Ureter (tissue), 1 donor: ENCODE results near the gene TANC1. TPM values are rescaled to one million over a fixed set of nuclear protein-coding genes. Genes with fewer than 3 reads are reported as not detected.

ENCODE experiments used
- DNase-seq: peaks from one replicate; pipeline ENCODE4 v3.0.0-alpha.2; 2020; ENCODE audit warnings: low spot score
- total RNA-seq: library from RNA; stranded (reverse); gene quantifications from one replicate; pipeline ENCODE4 v1.2.4, GENCODE V29; 2023
- donor health status: DM: yes; HTN: yes; CAD: no.

Gene TANC1
- total RNA-seq, 1 donor from 2014 or later = 62.9 TPM

DNA sequence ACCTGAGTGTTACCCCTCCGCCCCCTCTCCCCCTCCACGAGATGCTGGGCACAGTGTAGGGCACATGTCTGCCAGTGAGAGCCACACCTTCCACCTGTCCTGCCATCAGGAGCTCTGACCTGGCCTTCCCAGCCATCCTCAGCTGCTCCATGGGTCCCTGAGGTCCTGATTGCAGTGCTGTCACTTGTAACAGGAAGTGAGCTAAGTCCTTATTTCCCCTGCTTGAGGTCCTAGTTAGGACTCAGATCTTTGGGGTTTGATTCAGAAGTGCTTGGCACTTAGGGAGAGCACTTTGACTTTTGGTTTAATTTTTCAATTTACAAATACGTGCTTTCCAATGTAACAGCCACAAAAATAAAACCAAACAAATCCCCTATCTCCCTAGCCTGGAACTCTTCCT lies 192.5 kb downstream of the TANC1 start:
- DNase-seq = no peak

GRCh38 chr2:159163930-159164329 lies 195.5 kb downstream of the TANC1 start:
- no peak for DNase-seq

DNA sequence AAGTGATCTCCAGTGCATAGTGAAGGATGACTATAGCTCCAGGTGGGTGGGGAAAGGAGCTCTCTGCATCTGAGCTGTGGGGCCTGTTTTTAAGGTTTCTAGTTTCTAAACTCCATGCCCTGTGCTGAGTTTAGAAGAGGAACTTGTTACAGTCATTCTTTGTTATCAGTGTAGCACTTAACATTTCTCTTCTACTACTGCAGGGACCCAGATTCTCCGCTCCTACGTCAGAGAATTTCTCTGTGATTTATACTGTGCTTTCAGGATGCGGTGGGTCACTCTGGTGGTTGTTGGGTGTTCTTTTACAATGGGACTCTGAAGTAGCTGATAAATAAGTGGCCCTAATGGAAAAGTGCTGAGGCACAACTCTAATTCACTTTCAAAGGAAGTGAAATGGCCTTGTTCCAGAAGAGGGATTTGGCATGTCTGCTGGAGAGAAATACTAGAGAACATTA lies 196.0 kb downstream of the TANC1 start:
- no peak for DNase-seq

- no peak for DNase-seq
These were observed 196.6 kb downstream of the TANC1 start for GRCh38 chr2:159165048-159165447.

DNA sequence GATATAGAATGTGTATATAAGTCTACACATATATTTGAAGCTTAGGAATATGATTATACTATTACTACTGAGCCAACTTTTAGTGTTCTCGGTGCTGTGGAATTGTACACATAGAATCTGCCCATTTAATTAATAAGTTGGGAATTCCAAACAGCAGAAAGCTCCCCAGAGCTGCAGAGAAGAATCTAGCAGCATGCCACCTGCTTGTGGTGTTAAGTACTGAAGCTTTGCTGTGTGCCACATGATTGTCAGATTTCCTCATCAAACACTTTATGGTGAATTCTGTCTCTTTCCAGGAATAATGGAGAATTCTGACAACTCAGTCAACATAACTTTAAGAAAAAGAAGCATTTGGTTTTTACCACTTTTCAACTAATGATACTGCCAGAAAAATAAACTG lies 200.3 kb downstream of the TANC1 start:
- DNase-seq = no peak

- no peak for DNase-seq
These were observed 200.7 kb downstream of the TANC1 start for GRCh38 chr2:159169187-159169586.

DNA sequence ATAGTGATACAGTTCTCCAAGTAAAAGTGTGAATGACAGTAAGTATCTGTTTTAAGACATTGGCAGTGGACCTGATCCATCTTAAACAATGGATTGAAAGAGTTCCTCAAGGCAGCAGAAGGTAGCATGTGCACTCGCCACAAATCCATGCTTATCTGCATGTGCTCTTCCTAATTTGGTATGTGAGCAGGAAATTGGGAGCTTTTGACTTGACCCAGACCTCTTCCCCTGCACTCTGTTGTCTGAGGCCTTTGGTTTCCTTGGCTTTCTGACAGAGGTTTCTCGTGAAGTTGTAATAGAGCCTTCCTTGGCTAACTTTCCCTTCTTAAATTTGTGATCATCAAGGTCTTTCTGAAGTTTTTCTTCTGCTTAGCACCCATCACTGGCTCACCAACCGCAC lies 204.0 kb downstream of the TANC1 start:
- no peak for DNase-seq

- no peak for DNase-seq
These were observed 206.3 kb downstream of the TANC1 start for GRCh38 chr2:159174759-159175158.

DNA sequence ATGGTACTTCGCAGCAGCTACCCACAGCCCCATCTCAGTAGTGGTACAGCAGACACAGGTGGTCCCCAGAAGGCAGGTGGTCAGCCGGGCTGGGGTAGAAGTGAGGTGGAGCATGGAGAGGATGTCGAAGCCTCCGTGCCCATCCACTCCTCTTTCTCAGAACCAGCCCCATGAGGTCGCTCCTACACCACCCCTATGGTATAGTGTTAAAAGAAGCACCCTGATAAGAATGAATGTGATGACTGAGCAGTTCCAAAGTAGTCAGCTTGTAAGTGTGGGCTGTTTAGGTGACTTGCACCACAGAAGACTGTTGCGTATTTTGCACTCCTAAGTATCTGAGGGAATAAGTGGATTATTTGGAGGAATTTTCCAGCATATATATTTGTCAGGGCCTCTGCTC lies 206.7 kb downstream of the TANC1 start:
- no peak for DNase-seq

- no peak for DNase-seq
These were observed 207.5 kb downstream of the TANC1 start for GRCh38 chr2:159175927-159176326.

GRCh38 chr2:159176555-159176954 lies 208.1 kb downstream of the TANC1 start:
- no peak for DNase-seq

DNA sequence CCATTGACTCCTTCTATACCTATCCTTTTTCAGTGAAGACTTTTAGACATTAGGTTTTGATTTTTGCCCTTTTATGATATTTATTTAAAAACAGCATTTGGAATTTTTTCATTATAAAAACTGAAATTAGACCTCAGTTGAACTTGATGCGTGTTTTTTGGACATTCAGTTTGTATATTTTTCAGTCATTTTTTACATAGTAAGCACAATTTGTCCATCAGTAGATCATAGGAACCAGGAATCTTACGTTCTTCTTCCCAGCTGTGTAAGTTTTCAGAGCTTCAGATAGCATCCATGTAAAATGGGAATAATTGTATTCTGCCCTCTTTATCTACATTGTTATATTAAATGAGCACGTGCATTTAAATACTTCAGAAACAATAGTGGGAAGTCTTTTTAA lies 208.9 kb downstream of the TANC1 start:
- DNase-seq = no peak

GRCh38 chr2:159177957-159178356 lies 209.5 kb downstream of the TANC1 start:
- no peak for DNase-seq

DNA sequence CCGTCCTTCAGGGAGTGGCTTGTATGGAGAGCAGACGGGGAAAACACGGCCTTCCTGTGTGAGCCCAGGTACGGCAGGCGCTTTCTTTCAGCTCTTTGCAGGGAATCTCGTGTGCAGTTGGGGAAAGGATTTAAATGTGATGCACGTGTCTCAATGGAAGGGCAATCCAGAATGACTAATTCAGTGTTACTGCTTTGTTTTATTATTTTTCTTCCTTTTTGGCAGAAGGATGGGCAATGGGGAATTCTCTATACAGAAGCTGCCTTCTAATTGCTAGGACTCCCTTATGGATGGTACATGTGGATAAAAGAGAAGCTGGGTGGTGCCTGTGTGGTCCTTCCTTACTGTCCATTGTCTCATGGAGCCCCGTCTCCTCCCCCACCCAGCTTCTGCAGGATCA lies 210.7 kb downstream of the TANC1 start:
- DNase-seq = no peak

- no peak for DNase-seq
These were observed 211.3 kb downstream of the TANC1 start for GRCh38 chr2:159179696-159180095.

GRCh38 chr2:159183346-159183745 lies 214.9 kb downstream of the TANC1 start:
- DNase-seq = no peak

- no peak for DNase-seq
These were observed 217.1 kb downstream of the TANC1 start for GRCh38 chr2:159185401-159186130.

DNA sequence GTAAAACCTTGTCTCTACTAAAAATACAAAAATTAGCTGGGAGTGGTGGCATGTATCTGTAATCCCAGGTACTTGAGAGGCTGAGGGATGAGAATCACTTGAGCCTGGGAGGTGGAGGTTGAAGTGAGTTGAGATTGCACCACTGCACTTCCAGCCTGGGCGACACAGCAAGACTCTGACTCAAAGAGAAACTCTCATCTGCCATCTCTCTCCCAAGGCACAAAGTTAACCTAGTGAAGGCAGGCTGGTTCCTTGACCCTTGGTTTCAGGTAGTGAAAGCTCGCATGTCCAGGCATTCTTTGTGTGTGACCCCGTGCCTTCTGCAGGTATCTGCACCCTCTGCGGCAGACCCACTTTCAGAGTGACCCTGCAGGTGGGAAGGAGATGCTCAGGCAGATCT lies 218.0 kb downstream of the TANC1 start:
- DNase-seq = no peak

DNA sequence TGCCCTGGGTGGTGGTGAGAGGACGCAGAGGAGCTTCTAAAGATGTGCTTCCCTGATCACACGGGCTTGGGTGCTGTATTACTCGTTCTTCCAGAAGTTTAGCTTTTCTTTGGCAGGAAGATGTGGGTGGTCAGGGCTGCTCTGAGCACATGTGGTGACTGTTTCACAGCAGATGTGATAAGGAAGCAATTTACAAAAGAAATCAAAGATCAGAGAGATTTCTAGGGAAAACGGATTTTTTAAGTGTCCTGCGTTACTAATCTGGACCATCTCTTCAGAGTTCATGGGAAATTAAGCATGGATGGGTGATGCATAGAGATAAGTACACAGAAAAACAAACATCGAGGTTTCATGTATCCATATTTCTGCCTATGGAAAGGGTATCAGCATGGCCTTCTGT lies 218.7 kb downstream of the TANC1 start:
- no peak for DNase-seq

- no peak for DNase-seq
These were observed 220.0 kb downstream of the TANC1 start for GRCh38 chr2:159188449-159188848.

- DNase-seq = no peak
These were observed 224.0 kb downstream of the TANC1 start for GRCh38 chr2:159192371-159192918.

DNA sequence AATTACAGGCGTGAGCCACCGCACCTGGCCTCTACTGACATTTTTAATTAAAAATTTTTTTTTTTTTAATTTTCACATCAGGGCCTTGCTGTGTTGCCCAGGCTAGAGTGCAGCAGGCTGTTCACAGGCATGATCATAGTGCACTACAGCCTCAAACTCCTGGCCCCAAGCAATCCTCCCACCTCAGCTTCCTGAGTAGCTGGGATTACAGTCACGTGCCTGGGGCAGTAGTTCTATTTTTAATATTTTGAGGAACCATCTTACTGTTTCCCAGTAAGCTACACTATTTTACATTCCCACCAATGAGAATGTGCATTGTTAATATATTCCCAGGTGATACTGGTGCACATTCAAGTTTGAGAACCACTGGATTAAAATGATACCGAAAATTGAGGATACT lies 225.4 kb downstream of the TANC1 start:
- no peak for DNase-seq

GRCh38 chr2:159194241-159194640 lies 225.8 kb downstream of the TANC1 start:
- DNase-seq = no peak

DNA sequence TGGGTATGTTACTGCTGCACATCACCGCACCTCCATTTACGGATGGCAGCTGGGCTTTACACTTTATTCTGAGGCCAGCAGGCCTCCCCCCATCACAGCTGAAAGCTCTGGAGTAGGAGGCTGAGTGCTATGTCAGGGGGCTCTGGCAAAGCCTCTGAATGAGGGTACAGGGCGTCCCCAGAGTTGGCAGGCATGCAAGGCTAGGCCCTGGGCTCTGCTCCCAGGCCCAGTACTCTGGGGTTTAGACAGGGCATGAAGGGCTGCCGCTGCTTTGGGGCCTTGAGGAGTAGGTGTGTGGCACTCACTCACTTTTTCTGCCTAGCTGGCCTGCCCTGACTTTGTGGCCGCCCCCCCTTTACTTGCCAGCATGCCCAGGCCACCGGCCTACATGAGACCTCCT lies 227.3 kb downstream of the TANC1 start:
- DNase-seq = no peak
